ENCODE results near the gene HES2. TPM values are rescaled to one million over a fixed set of nuclear protein-coding genes. Genes with fewer than 3 reads are reported as not detected.

Gene HES2
- polyA plus RNA-seq, 1 donor from 2014 or later = not detected

DNA sequence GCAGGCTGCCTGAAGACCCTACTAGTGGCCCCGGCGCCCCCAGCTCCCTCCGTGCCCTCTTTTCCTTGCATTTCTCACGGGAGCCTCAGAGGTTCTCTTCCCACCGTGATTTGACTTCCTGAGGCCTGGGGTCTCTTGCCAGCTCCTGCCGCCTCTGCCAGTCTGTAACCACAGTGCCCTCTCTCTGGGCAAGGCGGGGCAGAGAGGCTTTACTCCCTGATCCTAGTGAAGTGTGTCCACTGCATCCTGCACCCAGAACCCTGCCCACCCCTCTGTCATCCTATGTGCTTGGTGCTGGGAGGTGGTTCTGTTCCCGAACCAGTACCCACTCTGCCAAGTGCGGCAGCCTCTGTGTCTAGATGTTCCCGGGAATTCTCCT is 7.2 kb upstream of the HES2 start:
- TF ChIP-seq RAD21 (conservative IDR thresholded peaks at IDR 0.05) = no peak
- TF ChIP-seq EZH2 (IDR thresholded peaks at IDR 0.05; ENCODE audit: borderline replicate concordance, insufficient read depth, low read length, poor library complexity, severe bottlenecking) = no peak
- no peak for TF ChIP-seq EP300 (conservative IDR thresholded peaks at IDR 0.05; ENCODE audit: poor library complexity, severe bottlenecking)
- no peak for TF ChIP-seq POLR2AphosphoS5 (IDR thresholded peaks at IDR 0.05)
- TF ChIP-seq CTCF (IDR thresholded peaks at IDR 0.05; ENCODE audit: poor library complexity, severe bottlenecking) = no peak
- no peak for TF ChIP-seq REST (IDR thresholded peaks at IDR 0.05; ENCODE audit: borderline replicate concordance)
- Histone ChIP-seq H3K27me3 (ENCODE audit: insufficient read depth, low read depth, low read length) (peaks cover 44% of the 10 kb centered on the region), H3K4me3 (ENCODE audit: low read length) (no peak overlapping the region), H3K9me2 (ENCODE audit: insufficient read depth, low read length) (no peaks in the 10 kb centered on the region), H3K79me2 (replicated peaks; ENCODE audit: insufficient read depth, low read length) (no peaks in the 10 kb centered on the region), H3K4me2 (ENCODE audit: low read length) (no peak overlapping the region), H3K9me3 (ENCODE audit: low read length) (no peaks in the 10 kb centered on the region), H3K9ac (ENCODE audit: low read length) (no peak overlapping the region), H2AFZ (ENCODE audit: low read depth, low read length) (no peak overlapping the region), H3K27ac (ENCODE audit: low read length) (no peak overlapping the region), H3K36me3 (ENCODE audit: insufficient read depth, low read length) (no peaks in the 10 kb centered on the region), H4K20me1 (ENCODE audit: insufficient read depth) (no peaks in the 10 kb centered on the region), H3F3A (ENCODE audit: insufficient read depth, low read length, poor library complexity, severe bottlenecking) (no peaks in the 10 kb centered on the region)

DNA sequence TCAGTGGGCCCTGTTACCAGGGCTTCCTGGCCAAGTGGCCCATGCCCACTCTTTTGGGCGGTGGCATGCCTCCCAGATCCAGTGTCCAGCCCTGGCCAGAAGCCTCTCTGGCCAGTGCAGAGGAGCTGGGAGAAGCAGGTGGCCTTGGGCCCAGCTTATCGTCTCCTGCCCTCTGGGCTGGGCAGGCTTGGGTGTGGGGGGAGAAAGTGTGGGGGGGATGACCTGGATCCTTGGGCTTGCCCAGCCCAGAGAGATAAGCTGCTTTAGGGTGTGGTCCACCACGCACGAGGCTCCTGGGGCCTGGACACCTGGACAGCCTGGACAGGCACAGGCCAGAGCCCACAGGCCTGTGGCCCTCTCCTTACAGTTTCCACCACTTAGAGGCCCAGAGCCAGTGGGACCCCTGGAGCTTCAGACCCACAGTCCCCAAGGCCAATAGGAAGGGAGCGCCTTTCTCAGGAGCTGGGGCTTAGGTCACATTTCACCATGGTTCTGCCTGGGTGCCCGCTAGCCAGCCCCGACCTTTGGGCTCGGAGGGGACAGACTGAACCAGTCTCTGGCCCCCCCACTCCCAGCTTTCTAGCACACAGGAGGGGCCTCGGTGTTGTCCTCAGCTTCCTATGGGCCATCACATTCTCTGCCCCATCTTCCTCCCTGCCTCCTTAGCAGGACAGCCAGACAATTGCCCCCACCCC is 6.7 kb upstream of the HES2 start:
- no peak overlapping the region for H3K9ac ChIP-seq (ENCODE audit: low read length)
- H3K27ac ChIP-seq (ENCODE audit: low read length) = no peak overlapping the region
- no peaks in the 10 kb centered on the region for H3K36me3 ChIP-seq (ENCODE audit: insufficient read depth, low read length)
- H3K9me3 ChIP-seq (ENCODE audit: low read length) = no peaks in the 10 kb centered on the region
- H3K27me3 ChIP-seq (ENCODE audit: insufficient read depth, low read depth, low read length) = peaks cover 50% of the 10 kb centered on the region
- TF ChIP-seq RAD21 (conservative IDR thresholded peaks at IDR 0.05) = no peak
- TF ChIP-seq EZH2 (IDR thresholded peaks at IDR 0.05; ENCODE audit: borderline replicate concordance, insufficient read depth, low read length, poor library complexity, severe bottlenecking) = no peak
- no peak for TF ChIP-seq POLR2AphosphoS5 (IDR thresholded peaks at IDR 0.05)
- no peak for TF ChIP-seq MXI1 (conservative IDR thresholded peaks at IDR 0.05; ENCODE audit: poor library complexity, severe bottlenecking)
- TF ChIP-seq SMC3 (conservative IDR thresholded peaks at IDR 0.05; ENCODE audit: poor library complexity) = no peak
- TF ChIP-seq EP300 (conservative IDR thresholded peaks at IDR 0.05; ENCODE audit: poor library complexity, severe bottlenecking) = no peak
- no peak for TF ChIP-seq REST (IDR thresholded peaks at IDR 0.05; ENCODE audit: borderline replicate concordance)
- no peak for TF ChIP-seq TAF1 (IDR thresholded peaks at IDR 0.05; ENCODE audit: low read depth)
- TF ChIP-seq CTCF (IDR thresholded peaks at IDR 0.05; ENCODE audit: poor library complexity, severe bottlenecking) = no peak
- H3K79me2 ChIP-seq (replicated peaks; ENCODE audit: insufficient read depth, low read length) = no peaks in the 10 kb centered on the region
- H3K4me3 ChIP-seq (ENCODE audit: low read length) = no peak overlapping the region
- H4K20me1 ChIP-seq (ENCODE audit: insufficient read depth) = no peaks in the 10 kb centered on the region
- no peaks in the 10 kb centered on the region for H3F3A ChIP-seq (ENCODE audit: insufficient read depth, low read length, poor library complexity, severe bottlenecking)
- H2AFZ ChIP-seq (ENCODE audit: low read depth, low read length) = no peak overlapping the region
- H3K9me2 ChIP-seq (ENCODE audit: insufficient read depth, low read length) = no peaks in the 10 kb centered on the region
- no peak overlapping the region for H3K4me2 ChIP-seq (ENCODE audit: low read length)
